Measurements from ENCODE around the gene MTHFD2L. TPM values are rescaled to one million over a fixed set of nuclear protein-coding genes. Genes with fewer than 3 reads are reported as not detected.

MTHFD2L gene
- total and polyA plus RNA-seq, 7 donors: 6.8 to 27.1 (median 16.2) TPM

DNA sequence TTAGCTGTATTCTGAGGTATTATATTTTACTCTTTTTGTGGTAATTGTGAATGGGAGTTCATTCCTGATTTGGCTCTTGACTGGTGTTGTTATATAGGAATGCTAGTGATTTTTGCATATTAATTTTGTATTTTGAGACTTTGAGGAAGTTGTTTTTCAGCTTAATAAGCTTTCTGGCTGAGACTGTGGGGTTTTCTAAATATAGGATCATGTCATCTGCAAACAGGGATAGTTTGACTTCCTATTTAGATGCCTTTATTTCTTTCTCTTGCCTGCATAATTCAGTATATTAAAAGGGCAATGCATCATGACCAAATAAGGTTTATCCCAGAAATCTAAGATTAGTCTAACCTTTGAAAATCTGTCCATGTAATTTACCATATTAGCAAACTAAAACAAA lies 105.6 kb downstream of the MTHFD2L start:
- TF ChIP-seq, protein P1, sequence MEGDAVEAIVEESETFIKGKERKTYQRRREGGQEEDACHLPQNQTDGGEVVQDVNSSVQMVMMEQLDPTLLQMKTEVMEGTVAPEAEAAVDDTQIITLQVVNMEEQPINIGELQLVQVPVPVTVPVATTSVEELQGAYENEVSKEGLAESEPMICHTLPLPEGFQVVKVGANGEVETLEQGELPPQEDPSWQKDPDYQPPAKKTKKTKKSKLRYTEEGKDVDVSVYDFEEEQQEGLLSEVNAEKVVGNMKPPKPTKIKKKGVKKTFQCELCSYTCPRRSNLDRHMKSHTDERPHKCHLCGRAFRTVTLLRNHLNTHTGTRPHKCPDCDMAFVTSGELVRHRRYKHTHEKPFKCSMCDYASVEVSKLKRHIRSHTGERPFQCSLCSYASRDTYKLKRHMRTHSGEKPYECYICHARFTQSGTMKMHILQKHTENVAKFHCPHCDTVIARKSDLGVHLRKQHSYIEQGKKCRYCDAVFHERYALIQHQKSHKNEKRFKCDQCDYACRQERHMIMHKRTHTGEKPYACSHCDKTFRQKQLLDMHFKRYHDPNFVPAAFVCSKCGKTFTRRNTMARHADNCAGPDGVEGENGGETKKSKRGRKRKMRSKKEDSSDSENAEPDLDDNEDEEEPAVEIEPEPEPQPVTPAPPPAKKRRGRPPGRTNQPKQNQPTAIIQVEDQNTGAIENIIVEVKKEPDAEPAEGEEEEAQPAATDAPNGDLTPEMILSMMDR (IDR thresholded peaks at IDR 0.05): no peak
- TF ChIP-seq POLR2AphosphoS5 (IDR thresholded peaks at IDR 0.05): no peak
- no peak for TF ChIP-seq POLR2A (IDR thresholded peaks at IDR 0.05)
- no peak for TF ChIP-seq EP300 (IDR thresholded peaks at IDR 0.05)
- Histone ChIP-seq H3K9me3 (no peaks in the 10 kb centered on the region), H3K4me1 (peaks cover 0 to 4% (median 0%) of the 10 kb centered on the region in 4 donors), H3K36me3 (no peaks in the 10 kb centered on the region), H3K27ac (no peak overlapping the region), H3K27me3 (no peaks in the 10 kb centered on the region), H3K4me3 (no peak overlapping the region)
- no peak for DNase-seq
- intact Hi-C loops (cut with DNase I): no loop called here

- no peaks in the 10 kb centered on the region for H3K4me1 ChIP-seq
- H3K36me3 ChIP-seq: no peaks in the 10 kb centered on the region
- intact Hi-C loops (cut with DNase I): no loop called here
- TF ChIP-seq, protein P1 (IDR thresholded peaks at IDR 0.05): no peak
- TF ChIP-seq EP300 (IDR thresholded peaks at IDR 0.05) (no peak), POLR2A (IDR thresholded peaks at IDR 0.05) (no peak), POLR2AphosphoS5 (IDR thresholded peaks at IDR 0.05) (no peak)
- no peaks in the 10 kb centered on the region for H3K27me3 ChIP-seq
- H3K4me3 ChIP-seq: no peak overlapping the region
- H3K9me3 ChIP-seq: no peaks in the 10 kb centered on the region
- no peak for DNase-seq
- no peak overlapping the region for H3K27ac ChIP-seq
Measured at GRCh38 chr4:74266081-74266480, 108.2 kb downstream of the MTHFD2L start.

- intact Hi-C loops (cut with DNase I): no loop called here
- DNase-seq: no peak
- H3K4me1 ChIP-seq: no peaks in the 10 kb centered on the region
- no peak overlapping the region for H3K27ac ChIP-seq
- no peak overlapping the region for H3K4me3 ChIP-seq
- no peaks in the 10 kb centered on the region for H3K36me3 ChIP-seq
- no peaks in the 10 kb centered on the region for H3K9me3 ChIP-seq
- TF ChIP-seq POLR2A (IDR thresholded peaks at IDR 0.05) (no peak), POLR2AphosphoS5 (IDR thresholded peaks at IDR 0.05) (no peak), EP300 (IDR thresholded peaks at IDR 0.05) (no peak)
- TF ChIP-seq, protein P1 (IDR thresholded peaks at IDR 0.05): no peak
- no peaks in the 10 kb centered on the region for H3K27me3 ChIP-seq
Measured at GRCh38 chr4:74267998-74268606, 110.2 kb downstream of the MTHFD2L start.

DNA sequence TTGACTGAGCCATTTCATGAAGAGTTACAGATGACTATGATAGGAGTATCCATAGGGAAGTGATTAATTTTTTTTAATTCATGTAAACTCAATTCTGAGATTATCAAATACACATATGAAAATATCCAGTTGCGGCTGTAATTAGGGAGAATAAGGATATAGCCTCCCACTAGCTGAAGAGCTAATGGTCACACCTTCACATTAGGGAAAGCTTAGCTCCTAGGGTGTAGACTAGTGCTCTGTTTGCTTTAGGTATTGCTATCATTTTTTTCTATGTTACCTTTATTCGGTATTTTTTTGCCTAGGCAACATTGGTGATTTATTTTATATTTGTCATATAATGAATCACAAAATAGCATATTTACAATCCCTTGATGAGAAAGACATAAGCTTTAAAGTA lies 110.7 kb downstream of the MTHFD2L start:
- Histone ChIP-seq H3K36me3 (no peaks in the 10 kb centered on the region), H3K4me1 (no peaks in the 10 kb centered on the region), H3K27ac (no peak overlapping the region), H3K9me3 (no peaks in the 10 kb centered on the region), H3K27me3 (no peaks in the 10 kb centered on the region), H3K4me3 (no peak overlapping the region)
- WGBS, 2 donors: 95 to 97% methylated on average over 2 of the region's 2 CpGs
- intact Hi-C loops (cut with DNase I): no loop called here
- no peak for DNase-seq
- TF ChIP-seq POLR2AphosphoS5 (IDR thresholded peaks at IDR 0.05) (no peak), EP300 (IDR thresholded peaks at IDR 0.05) (no peak), POLR2A (IDR thresholded peaks at IDR 0.05) (no peak)
- TF ChIP-seq, protein P1 (IDR thresholded peaks at IDR 0.05): no peak

GRCh38 chr4:74278490-74278889 lies 120.6 kb downstream of the MTHFD2L start:
- Histone ChIP-seq H3K27me3 (no peaks in the 10 kb centered on the region), H3K4me1 (no peaks in the 10 kb centered on the region), H3K9me3 (no peaks in the 10 kb centered on the region), H3K36me3 (no peaks in the 10 kb centered on the region), H3K27ac (no peak overlapping the region), H3K4me3 (no peak overlapping the region)
- TF ChIP-seq POLR2AphosphoS5 (IDR thresholded peaks at IDR 0.05): no peak
- intact Hi-C loops (cut with DNase I): no loop called here
- DNase-seq: no peak
- 88 to 92% methylated on average over 3 of the region's 3 CpGs for WGBS, 2 donors
